Activated CD8-positive, alpha-beta T cell treated with anti-CD3 and anti-CD28 coated beads for 36 hours (primary cell): ENCODE measurements around the gene ANKMY1. TPM values are rescaled to one million over a fixed set of nuclear protein-coding genes. Genes with fewer than 3 reads are reported as not detected.
A peak's percentile ranks its signal among the peaks of the same experiment; 100 is the strongest.

Source experiments
- ATAC-seq: fragments of 200-7000 bp; cut with Tn5 transposase; one replicate; pipeline ENCODE4 v1.10.0; 2021; ENCODE audit warnings: mild to moderate bottlenecking, moderate library complexity
- CTCF ChIA-PET: fragments of 350-600 bp; sonication (Branson Sonifier 250); formaldehyde crosslinking; loops from one replicate; lab custom pipeline; 2021; ENCODE audit warnings: antibody characterized with exemption; lab: Charles Lee
- POLR2A ChIA-PET: fragments of 350-600 bp; sonication (Branson Sonifier 250); formaldehyde crosslinking; loops from one replicate; lab custom pipeline; 2021; ENCODE audit warnings: antibody characterized with exemption; lab: Charles Lee
- DNase-seq: peaks from one replicate; pipeline ENCODE4 v3.0.0-alpha.2; 2020
- H3K27ac Mint-ChIP-seq: one replicate; pipeline ENCODE4 v1.8.0; 2021; ENCODE audit warnings: mild to moderate bottlenecking, mixed read lengths
- H3K27me3 Mint-ChIP-seq: one replicate; pipeline ENCODE4 v1.8.0; 2021; ENCODE audit warnings: mixed read lengths
- H3K36me3 Mint-ChIP-seq: one replicate; pipeline ENCODE4 v1.8.0; 2021; ENCODE audit warnings: low read depth, mixed read lengths
- H3K4me1 Mint-ChIP-seq: one replicate; pipeline ENCODE4 v1.8.0; 2021; ENCODE audit warnings: low read depth, mixed read lengths
- H3K4me3 Mint-ChIP-seq: one replicate; pipeline ENCODE4 v1.8.0; 2021; ENCODE audit warnings: mild to moderate bottlenecking, moderate library complexity, mixed read lengths
- H3K9me3 Mint-ChIP-seq: one replicate; pipeline ENCODE4 v1.8.0; 2021; ENCODE audit warnings: mixed read lengths
- intact Hi-C: fragments of 100-400 bp; cut with micrococcal nuclease; formaldehyde crosslinking; loops from one replicate; pipeline ENCODE4 v1.10.0; 2022
- total RNA-seq, 2 experiments: library from RNA; stranded (reverse); gene quantifications; one replicate each; pipeline ENCODE4 v1.2.3, GENCODE V29; 2021
- TF ChIP-seq, protein P1 (sequence below): fragments of 200-600 bp; IDR thresholded peaks from one replicate; pipeline ENCODE4 v1.8.0; 2022; ENCODE audit warnings: antibody characterized with exemption, mild to moderate bottlenecking

The ANKMY1 gene
- total RNA-seq, 2 experiments from 2014 or later, result 14.5 to 18.6 TPM

DNA sequence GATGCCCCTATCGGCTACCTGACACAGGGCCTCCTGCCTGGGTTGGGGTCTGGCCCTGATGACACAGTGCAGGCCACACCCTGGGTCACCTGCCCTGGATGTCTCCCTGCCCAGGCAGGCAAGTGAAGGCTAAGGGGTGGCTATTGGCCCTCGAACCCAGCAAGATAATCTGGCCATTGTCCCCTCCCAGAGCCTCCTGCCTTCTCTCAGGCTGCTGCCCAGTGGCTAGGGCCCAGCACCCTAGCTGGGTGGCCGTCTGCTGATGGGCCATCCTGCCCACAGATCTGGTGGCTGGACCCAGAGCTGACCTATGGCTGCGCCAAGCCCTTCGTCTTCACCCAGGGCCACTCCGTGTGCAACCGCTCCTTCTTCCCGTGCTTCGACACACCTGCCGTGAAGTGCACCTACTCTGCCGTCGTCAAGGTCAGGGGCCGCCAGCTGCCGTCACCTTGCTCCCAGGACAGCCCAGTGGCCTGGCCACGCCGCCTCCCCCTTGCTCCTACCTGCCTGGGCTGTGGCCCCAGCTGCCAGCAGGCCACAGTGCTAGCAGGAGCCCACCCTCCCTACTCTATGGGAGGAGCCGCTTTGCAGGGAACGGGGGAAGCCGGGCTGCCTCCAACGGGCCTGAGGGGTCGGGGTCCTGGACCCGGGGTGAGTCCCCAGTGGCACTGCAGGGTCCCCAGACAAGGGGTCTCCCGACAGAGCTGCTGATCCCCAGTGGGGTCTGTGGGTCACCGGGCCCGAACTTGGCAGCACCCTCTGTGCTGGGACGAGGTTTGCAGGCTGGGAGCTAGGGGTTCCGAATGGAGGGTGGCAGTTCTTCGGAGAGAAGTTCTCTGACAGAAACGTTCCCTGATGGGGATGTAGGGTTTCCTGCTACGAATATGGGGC, 14.6 kb upstream of the ANKMY1 start:
- TF ChIP-seq, protein P1, sequence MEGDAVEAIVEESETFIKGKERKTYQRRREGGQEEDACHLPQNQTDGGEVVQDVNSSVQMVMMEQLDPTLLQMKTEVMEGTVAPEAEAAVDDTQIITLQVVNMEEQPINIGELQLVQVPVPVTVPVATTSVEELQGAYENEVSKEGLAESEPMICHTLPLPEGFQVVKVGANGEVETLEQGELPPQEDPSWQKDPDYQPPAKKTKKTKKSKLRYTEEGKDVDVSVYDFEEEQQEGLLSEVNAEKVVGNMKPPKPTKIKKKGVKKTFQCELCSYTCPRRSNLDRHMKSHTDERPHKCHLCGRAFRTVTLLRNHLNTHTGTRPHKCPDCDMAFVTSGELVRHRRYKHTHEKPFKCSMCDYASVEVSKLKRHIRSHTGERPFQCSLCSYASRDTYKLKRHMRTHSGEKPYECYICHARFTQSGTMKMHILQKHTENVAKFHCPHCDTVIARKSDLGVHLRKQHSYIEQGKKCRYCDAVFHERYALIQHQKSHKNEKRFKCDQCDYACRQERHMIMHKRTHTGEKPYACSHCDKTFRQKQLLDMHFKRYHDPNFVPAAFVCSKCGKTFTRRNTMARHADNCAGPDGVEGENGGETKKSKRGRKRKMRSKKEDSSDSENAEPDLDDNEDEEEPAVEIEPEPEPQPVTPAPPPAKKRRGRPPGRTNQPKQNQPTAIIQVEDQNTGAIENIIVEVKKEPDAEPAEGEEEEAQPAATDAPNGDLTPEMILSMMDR, result no peak
- ChIA-PET CTCF (interaction anchor here (1.8 kb wide), 1 partner anchor 8 kb away, joined by 5 read pairs; no protein-coding TSS in a partner anchor), POLR2A (interaction anchor here (0.9 to 1.6 kb wide), 4 partner anchors 12 to 14 kb away, joined by 3 to 6 read pairs (median 4); partner anchors contain the start of genes CAPN10 and DUSP28)
- no peaks in the 10 kb centered on the region for H3K36me3 Mint-ChIP-seq
- H3K4me1 Mint-ChIP-seq, result peaks cover 23% of the 10 kb centered on the region
- ATAC-seq, result no peak
- intact Hi-C loops, result no loop called here
- DNase-seq, result no peak
- H3K9me3 Mint-ChIP-seq, result no peaks in the 10 kb centered on the region
- H3K27ac Mint-ChIP-seq, result no peak overlapping the region
- H3K4me3 Mint-ChIP-seq, result no peak overlapping the region
- H3K27me3 Mint-ChIP-seq, result no peaks in the 10 kb centered on the region

GRCh38 chr2:240571314-240571973, 13.7 kb upstream of the ANKMY1 start:
- POLR2A ChIA-PET, result interaction anchor here (1.3 to 1.4 kb wide), 3 partner anchors 9 to 15 kb away, joined by 3 to 6 read pairs (median 5); partner anchors contain the start of genes CAPN10 and DUSP28
- intact Hi-C loops, result no loop called here
- Mint-ChIP-seq H3K27me3 (no peaks in the 10 kb centered on the region), H3K27ac (no peak overlapping the region), H3K9me3 (no peaks in the 10 kb centered on the region), H3K4me3 (no peak overlapping the region), H3K4me1 (peaks cover 23% of the 10 kb centered on the region), H3K36me3 (no peaks in the 10 kb centered on the region)
- no peak for ATAC-seq
- CTCF ChIA-PET, result interaction anchor here (1.8 kb wide), 1 partner anchor 9 kb away, joined by 5 read pairs; no protein-coding TSS in a partner anchor
- DNase-seq, result peak; percentile 2
- TF ChIP-seq, protein P1, result no peak

DNA sequence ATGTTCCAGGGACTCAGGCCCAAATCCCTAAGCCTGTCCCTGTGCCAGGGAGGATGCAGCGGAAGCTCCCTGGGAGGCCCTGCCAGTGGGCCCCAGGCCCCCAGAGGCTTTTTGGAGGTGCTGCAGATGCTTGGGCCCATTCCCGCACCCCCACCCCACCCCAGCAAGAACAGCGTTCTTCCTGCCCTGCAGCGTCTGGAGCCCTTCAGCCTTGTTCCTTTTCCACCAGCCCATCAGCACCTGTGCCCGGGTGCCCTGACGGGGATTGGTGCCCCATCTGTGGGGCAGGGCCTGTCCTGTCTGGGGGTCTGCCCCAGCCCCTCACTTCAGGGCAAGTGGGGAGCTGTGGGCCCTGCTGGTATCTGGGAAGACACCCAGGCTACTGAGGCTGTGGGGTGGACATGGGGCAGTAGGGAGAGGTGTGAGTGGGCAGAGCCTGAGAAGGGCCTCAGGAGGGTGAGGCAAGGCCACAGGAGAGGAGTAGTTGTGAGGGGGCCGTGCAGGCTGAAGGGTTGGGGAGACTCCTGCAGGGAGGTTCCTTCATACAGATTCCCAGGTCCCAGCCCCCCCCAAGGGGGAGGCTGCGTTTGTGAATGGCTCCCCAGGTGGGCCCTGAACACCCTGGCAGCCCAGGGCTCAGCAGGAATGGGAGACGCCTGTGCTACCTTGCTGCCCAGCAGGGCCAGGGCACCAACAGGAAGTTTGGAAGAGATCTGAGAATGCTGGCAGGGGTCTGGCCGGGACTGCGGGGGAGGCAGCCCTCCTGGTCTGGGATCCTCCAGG, 12.9 kb upstream of the ANKMY1 start:
- H3K4me1 Mint-ChIP-seq, result peaks cover 23% of the 10 kb centered on the region
- ChIA-PET CTCF (interaction anchor here (1.8 to 2.1 kb wide), 2 partner anchors 9 to 15 kb away, joined by 5 to 18 read pairs; partner anchors contain the start of gene CAPN10), POLR2A (interaction anchor here (1.3 to 13.3 kb wide), 4 partner anchors 9 to 16 kb away, joined by 3 to 118 read pairs (median 6); partner anchors contain the start of genes CAPN10 and DUSP28)
- H3K27ac Mint-ChIP-seq, result peak overlapping the region; percentile 25
- ATAC-seq, result no peak
- no peaks in the 10 kb centered on the region for H3K36me3 Mint-ChIP-seq
- no peak overlapping the region for H3K4me3 Mint-ChIP-seq
- no peaks in the 10 kb centered on the region for H3K27me3 Mint-ChIP-seq
- intact Hi-C loops, result no loop called here
- TF ChIP-seq, protein P1, result no peak
- no peak for DNase-seq
- no peaks in the 10 kb centered on the region for H3K9me3 Mint-ChIP-seq

GRCh38 chr2:240569998-240570530, 12.3 kb upstream of the ANKMY1 start:
- H3K27me3 Mint-ChIP-seq, result no peaks in the 10 kb centered on the region
- no peak overlapping the region for H3K27ac Mint-ChIP-seq
- CTCF ChIA-PET, result interaction anchor here (1.8 to 2.1 kb wide), 3 partner anchors 9 to 16 kb away, joined by 5 to 18 read pairs (median 10); partner anchors contain the start of gene CAPN10
- H3K4me3 Mint-ChIP-seq, result peak overlapping the region; percentile 70
- TF ChIP-seq, protein P1, result no peak
- peaks cover 28% of the 10 kb centered on the region for H3K4me1 Mint-ChIP-seq
- no peak for ATAC-seq
- peaks cover 3% of the 10 kb centered on the region for H3K36me3 Mint-ChIP-seq
- POLR2A ChIA-PET, result interaction anchor here (1.3 to 13.3 kb wide), 2 partner anchors 10 to 16 kb away, joined by 3 to 118 read pairs; partner anchors contain the start of gene CAPN10
- H3K9me3 Mint-ChIP-seq, result no peaks in the 10 kb centered on the region
- intact Hi-C loops, result loop anchor here (5.0 kb wide), 2 partner anchors 52 to 53 kb away; no protein-coding TSS in a partner anchor
- DNase-seq, result no peak
